GM19463 (cell line): Measurements from ENCODE around the gene RAB40AL.
A peak's percentile ranks its signal among the peaks of the same experiment; 100 is the strongest.
"Not testable (repeated sequence)": the region's sequence is repeated elsewhere in the genome, so short reads cannot be mapped to it uniquely, and the experiment has no call there.

Experiments
- ATAC-seq: cut with Tn5 transposase; IDR thresholded peaks from one replicate; pipeline ENCODE4 v1.9.1; 2021; ENCODE audit warnings: mild to moderate bottlenecking, moderate library complexity; ENCODE audit not compliant: unreplicated experiment

The RAB40AL gene

GRCh38 chrX:102936972-102937371 is at the start of gene RAB40AL:
TSS of gene RAB40AL (plus strand) at chrX:102937272. CDS start at chrX:102937319, 47 bp downstream.
- ATAC-seq = not testable (repeated sequence)

GRCh38 chrX:102887687-102888086 is 49.4 kb upstream of the RAB40AL start:
- ATAC-seq = no peak

- ATAC-seq = no peak
These were observed 45.0 kb upstream of the RAB40AL start for GRCh38 chrX:102892103-102892502.

- ATAC-seq = peak; percentile 90
These were observed 36.8 kb upstream of the RAB40AL start for GRCh38 chrX:102899940-102900916.

GRCh38 chrX:102902355-102902754 is 34.7 kb upstream of the RAB40AL start:
- ATAC-seq = no peak

- no peak for ATAC-seq
These were observed 5.9 kb upstream of the RAB40AL start for GRCh38 chrX:102930990-102931756.

GRCh38 chrX:102934624-102935023 is 2.4 kb upstream of the RAB40AL start:
- ATAC-seq = peak; percentile 57

GRCh38 chrX:102950908-102951866 is 14.1 kb downstream of the RAB40AL start:
- ATAC-seq = peak; percentile 76

- no peak for ATAC-seq
These were observed 20.7 kb downstream of the RAB40AL start for GRCh38 chrX:102957751-102958150.

GRCh38 chrX:102958794-102959193 is 21.7 kb downstream of the RAB40AL start:
- ATAC-seq = no peak

GRCh38 chrX:102959471-102959870 is 22.4 kb downstream of the RAB40AL start:
- ATAC-seq = no peak

GRCh38 chrX:102963955-102964354 is 26.9 kb downstream of the RAB40AL start:
- no peak for ATAC-seq

- no peak for ATAC-seq
These were observed 27.9 kb downstream of the RAB40AL start for GRCh38 chrX:102964940-102965339.

- no peak for ATAC-seq
These were observed 29.6 kb downstream of the RAB40AL start for GRCh38 chrX:102966701-102967100.

- ATAC-seq = no peak
These were observed 31.1 kb downstream of the RAB40AL start for GRCh38 chrX:102968216-102968615.

- not testable (repeated sequence) for ATAC-seq
These were observed 34.5 kb downstream of the RAB40AL start for GRCh38 chrX:102971536-102971935.

GRCh38 chrX:102975016-102975415 is 37.9 kb downstream of the RAB40AL start:
- no peak for ATAC-seq

- no peak for ATAC-seq
These were observed 39.2 kb downstream of the RAB40AL start for GRCh38 chrX:102976286-102976685.

- ATAC-seq = no peak
These were observed 39.9 kb downstream of the RAB40AL start for GRCh38 chrX:102976793-102977495.

GRCh38 chrX:102978594-102978993 is 41.5 kb downstream of the RAB40AL start:
- no peak for ATAC-seq
